HG02642 (cell line): ENCODE measurements around the gene CNFN.

Experiments
- ATAC-seq: cut with Tn5 transposase; IDR thresholded peaks from one replicate; pipeline ENCODE4 v1.9.1; 2021; ENCODE audit warnings: mild to moderate bottlenecking; ENCODE audit not compliant: unreplicated experiment, poor library complexity

CNFN gene

GRCh38 chr19:42411581-42412178 is 21.6 kb upstream of the CNFN start:
- ATAC-seq: no peak

DNA sequence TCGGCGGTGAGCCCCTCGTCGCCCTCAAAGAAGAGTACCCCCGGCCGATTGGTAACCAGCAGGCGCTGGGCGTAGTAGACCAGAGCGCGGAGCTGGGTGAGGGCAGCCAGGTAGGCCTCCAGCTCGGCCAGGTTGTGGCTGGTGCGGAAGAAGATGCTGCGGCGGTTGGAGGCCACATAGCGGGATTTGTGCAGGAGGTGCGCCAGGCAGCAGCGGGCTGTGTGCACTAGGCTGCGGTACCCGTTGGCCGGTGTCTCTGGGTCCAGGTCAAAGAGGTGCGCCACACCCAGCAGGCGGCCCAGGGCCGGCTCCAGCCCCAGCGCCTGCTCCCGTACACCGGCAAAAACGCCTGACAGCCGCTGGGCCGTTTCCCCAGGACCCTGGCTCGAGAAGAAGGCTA is 20.3 kb upstream of the CNFN start:
- ATAC-seq: no peak

GRCh38 chr19:42409477-42409876 is 19.4 kb upstream of the CNFN start:
- ATAC-seq: no peak

- ATAC-seq: no peak
These were observed 17.7 kb upstream of the CNFN start for GRCh38 chr19:42407816-42408175.

DNA sequence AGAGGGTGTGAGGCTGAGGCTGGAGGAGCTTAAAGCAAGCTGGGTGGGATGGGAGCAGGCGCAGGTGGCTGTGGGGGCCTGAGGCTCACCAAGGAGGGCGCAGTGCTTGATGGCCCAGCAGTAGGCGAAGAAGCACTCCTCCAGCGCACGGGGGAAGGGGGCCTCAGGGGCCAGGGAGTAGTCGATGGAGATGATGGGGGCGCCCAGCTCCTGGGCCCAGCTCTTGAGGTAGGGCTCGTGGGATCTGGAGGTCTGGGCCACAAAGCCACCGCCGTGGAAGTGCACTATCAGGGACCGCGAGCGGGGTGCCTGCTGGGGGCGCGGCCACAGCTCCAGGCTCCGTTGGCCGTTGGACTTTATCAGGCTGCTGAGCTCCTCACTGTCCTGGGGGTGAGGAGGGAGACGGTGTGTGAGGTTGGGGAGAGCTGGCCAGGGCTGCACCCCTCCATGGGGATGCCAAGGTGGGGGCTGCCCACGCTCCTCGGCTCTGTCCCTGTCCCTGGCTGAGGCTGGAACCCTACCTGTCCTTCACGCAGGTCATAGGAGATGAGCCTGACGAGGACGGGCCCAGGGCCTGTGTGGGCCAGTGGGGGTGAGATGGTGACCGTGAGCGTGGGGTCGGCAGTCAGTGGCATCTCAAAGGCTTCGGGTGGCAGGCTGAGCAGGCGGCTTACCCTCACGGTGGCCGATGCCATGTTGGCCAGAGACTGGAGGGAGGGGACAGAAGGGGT is 17.2 kb upstream of the CNFN start:
- no peak for ATAC-seq

GRCh38 chr19:42406111-42406510 is 16.0 kb upstream of the CNFN start:
- no peak for ATAC-seq

DNA sequence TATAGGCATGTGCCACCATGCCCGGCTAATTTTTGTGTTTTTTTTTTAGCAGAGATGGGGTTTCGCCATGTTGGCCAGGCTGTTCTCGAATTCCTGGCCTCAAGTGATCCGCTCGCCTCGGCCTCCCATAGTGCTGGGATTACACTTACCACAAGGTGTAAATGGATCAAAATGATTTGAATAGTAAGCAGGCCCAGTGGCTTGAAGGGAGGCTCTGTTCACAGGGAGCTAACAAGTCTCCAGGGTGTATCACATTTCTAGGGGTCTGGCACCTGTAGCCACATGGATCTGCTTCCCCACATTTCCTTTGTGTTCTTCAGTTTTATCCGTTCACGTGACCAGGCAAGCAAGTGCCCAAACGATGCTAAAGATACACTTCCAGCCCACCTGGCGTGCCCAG is 13.5 kb upstream of the CNFN start:
- no peak for ATAC-seq

GRCh38 chr19:42402376-42403116 is 12.4 kb upstream of the CNFN start:
- ATAC-seq: no peak

GRCh38 chr19:42401365-42402303 is 11.5 kb upstream of the CNFN start:
- ATAC-seq: no peak

DNA sequence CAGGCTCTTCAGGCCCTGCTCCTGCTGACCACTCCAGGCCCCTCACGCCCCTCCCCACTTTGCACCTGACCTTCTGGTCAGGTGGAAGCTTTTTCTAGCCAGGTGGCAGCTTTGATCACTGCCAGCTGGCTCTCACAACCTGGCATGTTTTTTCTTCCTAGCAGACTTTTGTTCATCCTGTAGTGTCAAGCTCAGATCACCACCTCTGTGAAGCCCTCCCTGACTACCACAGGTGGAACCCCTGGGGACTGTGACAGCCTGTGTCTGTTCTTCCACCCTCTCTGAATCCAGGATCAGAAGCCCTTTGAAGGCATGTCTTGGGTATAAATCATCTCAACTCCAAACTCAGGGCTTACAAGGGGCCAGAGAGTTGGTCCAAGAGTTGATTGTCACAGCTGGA is 10.3 kb upstream of the CNFN start:
- no peak for ATAC-seq

GRCh38 chr19:42397263-42398166 is 7.4 kb upstream of the CNFN start:
- ATAC-seq: no peak

GRCh38 chr19:42396381-42397262 is 6.5 kb upstream of the CNFN start:
- peak; percentile 97 for ATAC-seq

DNA sequence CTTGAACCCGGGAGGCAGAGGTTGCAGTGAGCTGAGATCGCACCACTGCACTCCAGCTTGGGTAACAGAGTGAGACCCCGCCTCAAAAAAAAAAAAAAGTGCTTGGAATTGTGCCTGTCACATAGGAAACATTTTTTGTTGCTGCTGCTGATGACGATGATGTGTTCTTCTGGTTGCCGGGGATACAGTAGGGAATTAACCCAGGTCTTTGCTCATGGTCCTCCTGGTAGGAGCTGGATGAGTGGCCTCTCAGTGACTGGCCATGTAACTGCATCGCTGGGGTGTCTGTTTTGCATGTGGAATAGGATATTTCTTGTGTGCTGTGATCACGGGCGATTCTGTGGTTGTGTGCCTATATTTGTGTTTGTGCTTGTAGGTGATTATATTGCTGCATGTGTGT is 4.7 kb upstream of the CNFN start:
- ATAC-seq: no peak

DNA sequence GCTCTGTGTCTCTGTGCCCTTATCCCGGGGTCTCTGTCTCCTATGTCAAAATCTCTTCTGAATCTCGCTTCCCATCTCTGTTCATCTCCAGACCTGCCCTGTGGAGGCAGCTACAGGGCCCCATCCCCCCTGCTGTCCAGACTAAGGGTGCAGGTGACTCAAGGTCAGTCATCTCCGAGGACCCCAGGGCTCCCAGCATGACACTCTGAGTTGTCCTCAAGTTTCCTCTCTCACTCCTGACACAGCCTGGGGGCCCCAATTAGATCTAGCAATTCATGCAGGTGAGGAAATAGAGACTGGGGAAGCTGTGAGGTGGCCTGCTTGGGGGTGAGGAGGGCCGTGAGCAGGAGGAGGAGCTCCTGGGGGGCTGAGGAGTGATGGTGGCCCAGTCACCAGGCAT is 2.1 kb upstream of the CNFN start:
- no peak for ATAC-seq

DNA sequence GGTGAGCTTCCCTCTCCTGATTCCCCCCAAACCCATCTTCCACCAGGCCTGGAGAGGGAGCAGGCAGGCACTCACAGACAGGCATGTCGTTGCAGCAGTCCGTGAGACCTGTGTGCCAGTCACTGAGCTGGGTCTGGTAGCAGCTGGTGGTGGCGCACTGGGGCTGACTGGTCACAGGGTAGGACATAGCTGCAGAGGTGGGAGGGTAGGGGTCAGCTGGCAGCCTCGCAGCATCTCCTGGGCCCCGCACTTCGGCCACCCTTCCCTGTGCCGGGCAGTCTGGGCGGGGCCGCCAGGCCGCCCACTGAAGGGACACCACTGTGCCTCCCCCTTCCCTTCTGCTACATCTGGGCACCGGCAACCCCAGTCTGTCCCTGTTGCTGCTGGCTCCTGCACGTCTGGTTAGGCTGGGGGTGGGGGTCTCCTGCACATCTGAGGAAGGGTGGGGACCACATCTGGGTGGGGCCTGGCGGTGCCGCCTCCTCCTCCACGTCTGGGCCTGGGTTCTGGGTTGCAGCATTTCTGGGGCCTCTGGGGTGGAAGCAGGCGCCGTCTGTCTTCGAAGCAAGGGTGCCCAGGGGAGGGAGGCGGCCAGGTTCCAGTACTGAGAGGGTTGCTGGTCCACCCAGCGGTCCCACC is 1.1 kb downstream of the CNFN start:
- no peak for ATAC-seq

GRCh38 chr19:42386974-42387707 is 3.0 kb downstream of the CNFN start:
- peak; percentile 64 for ATAC-seq

DNA sequence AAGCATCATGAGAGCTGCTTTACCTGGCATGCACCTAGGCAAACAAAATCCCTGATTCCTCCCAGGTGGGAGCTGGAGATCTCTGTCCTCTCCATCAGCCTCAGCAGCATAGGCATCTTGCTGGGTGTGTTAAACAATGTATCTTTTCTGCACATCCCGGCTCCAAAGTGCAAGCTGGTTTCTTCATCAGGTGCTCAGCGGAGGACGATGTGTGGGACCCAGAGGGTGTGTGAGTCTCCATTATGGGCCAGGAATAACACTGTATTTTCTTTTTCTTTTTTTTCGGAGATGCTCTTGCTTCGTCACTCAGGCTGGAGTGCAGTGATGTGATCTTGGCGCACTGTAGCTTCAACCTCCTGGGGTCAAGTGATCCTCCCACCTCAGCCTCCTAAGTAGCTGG is 9.9 kb downstream of the CNFN start:
- ATAC-seq: no peak
